AG04450 (cell line): Measurements from ENCODE around the gene SLC46A1. TPM values are rescaled to one million over a fixed set of nuclear protein-coding genes. Genes with fewer than 3 reads are reported as not detected.

Experiments used
- CTCF ChIA-PET: fragments of 300-600, 350-600 bp; formaldehyde crosslinking; extraction: SDS; loops from one replicate; lab custom pipeline; 2022; ENCODE audit warnings: antibody characterized with exemption, inconsistent platforms; lab: Charles Lee
- POLR2A ChIA-PET: fragments of 350-600 bp; formaldehyde crosslinking; extraction: SDS; loops from one replicate; lab custom pipeline; 2021; ENCODE audit warnings: antibody characterized with exemption, inconsistent platforms; lab: Yijun Ruan, JAX
- DNase-seq: peaks from one replicate; pipeline ENCODE4 v3.0.0-alpha.2; 2011; ENCODE audit warnings: low read depth, low spot score
- H3K27ac ChIP-seq: one replicate; pipeline ENCODE4 v1.5.1; 2012; ENCODE audit warnings: low read depth, low read length, control low read depth
- H3K27me3 ChIP-seq: one replicate; pipeline ENCODE4 v1.6.0; 2012; ENCODE audit warnings: low read length; ENCODE audit not compliant: control insufficient read depth, insufficient read depth
- H3K4me3 ChIP-seq: 2 replicates; pipeline ENCODE4 v1.5.1; 2011; ENCODE audit warnings: mild to moderate bottlenecking, low read depth, low read length, control low read depth
- H3K9me3 ChIP-seq: 2 replicates; pipeline ENCODE4 v1.5.1; 2012; ENCODE audit warnings: low read length; ENCODE audit not compliant: control insufficient read depth, insufficient read depth
- CTCF ChIP-seq: IDR thresholded peaks from 2 replicates; pipeline ENCODE4 v1.5.1; 2011; ENCODE audit warnings: low read depth, low read length, control low read depth, inconsistent platforms
- polyA plus RNA-seq: library from polyadenylated mRNA; depleted of rRNA; stranded (reverse); fragments of >200 nt; gene quantifications from 2 replicates; pipeline ENCODE4 v1.2.3, GENCODE V29; 2011

Gene SLC46A1
- polyA plus RNA-seq, 1 experiment = 2.5 TPM

- no peak overlapping the region for H3K4me3 ChIP-seq
- H3K27ac ChIP-seq = peak overlapping the region; percentile 0
- DNase-seq = no peak
- ChIA-PET CTCF (interaction anchor here (0.6 to 1.4 kb wide), 2 partner anchors 46 to 167 kb away, joined by 3 to 4 read pairs; no protein-coding TSS in a partner anchor), POLR2A (interaction anchor here (1.7 to 3.8 kb wide), 2 partner anchors 13 to 35 kb away, joined by 7 to 17 read pairs; partner anchors contain the start of genes IFT20, POLDIP2 and TNFAIP1)
- TF ChIP-seq CTCF = no peak
- H3K27me3 ChIP-seq = no peaks in the 10 kb centered on the region
- H3K9me3 ChIP-seq = no peaks in the 10 kb centered on the region; the same call in 1 of the 2 replicates
Observed at GRCh38 chr17:28370744-28371103, 35.3 kb downstream of the SLC46A1 start.

- POLR2A ChIA-PET = interaction anchor here (0.7 to 3.8 kb wide), 2 partner anchors 12 to 35 kb away, joined by 4 to 17 read pairs; partner anchors contain the start of genes IFT20, POLDIP2 and TNFAIP1
- H3K9me3 ChIP-seq = no peaks in the 10 kb centered on the region; the same call in 1 of the 2 replicates
- H3K27ac ChIP-seq = peak within 1 kb of the TSS; percentile 31
- TF ChIP-seq CTCF = 0 out of 2 replicates have a peak, but pooled peaks have one; percentile 8
- H3K4me3 ChIP-seq = peak within 1 kb of the TSS; percentile 69
- no peak for DNase-seq
- CTCF ChIA-PET = interaction anchor here (0.6 to 1.4 kb wide), 2 partner anchors 47 to 167 kb away, joined by 3 to 4 read pairs; no protein-coding TSS in a partner anchor
- H3K27me3 ChIP-seq = no peaks in the 10 kb centered on the region
Observed at GRCh38 chr17:28370035-28370743, 35.8 kb downstream of the SLC46A1 start, which contains the start of gene VTN. Gene VTN (minus strand): TSS chr17:28370307. CDS start chr17:28370203, 104 bp downstream.

GRCh38 chr17:28369684-28370034 lies 36.4 kb downstream of the SLC46A1 start:
- no peak for TF ChIP-seq CTCF
- Histone ChIP-seq H3K9me3 (no peaks in the 10 kb centered on the region; the same call in 1 of the 2 replicates), H3K27ac (no peak overlapping the region), H3K4me3 (no peak overlapping the region), H3K27me3 (no peaks in the 10 kb centered on the region)
- no peak for DNase-seq
- ChIA-PET POLR2A (interaction anchor here (0.7 to 3.8 kb wide), 2 partner anchors 12 to 34 kb away, joined by 4 to 17 read pairs; partner anchors contain the start of genes IFT20, POLDIP2 and TNFAIP1), CTCF (interaction anchor here (1.4 kb wide), 1 partner anchor 47 kb away, joined by 4 read pairs; no protein-coding TSS in a partner anchor)

GRCh38 chr17:28368915-28369683 lies 36.9 kb downstream of the SLC46A1 start:
- no peaks in the 10 kb centered on the region; the same call in 1 of the 2 replicates for H3K9me3 ChIP-seq
- ChIA-PET CTCF (interaction anchor here (0.5 to 0.7 kb wide), 2 partner anchors 8 to 111 kb away, joined by 3 to 4 read pairs; no protein-coding TSS in a partner anchor), POLR2A (interaction anchor here (3.8 kb wide), 1 partner anchor 11 kb away, joined by 17 read pairs; the partner anchor contains the start of gene POLDIP2)
- no peaks in the 10 kb centered on the region for H3K27me3 ChIP-seq
- H3K4me3 ChIP-seq = no peak overlapping the region
- DNase-seq = no peak
- H3K27ac ChIP-seq = no peak overlapping the region
- TF ChIP-seq CTCF = no peak
